Right ventricle myocardium superior (tissue), 1 donor: ENCODE measurements around the gene INPP4B. TPM values are rescaled to one million over a fixed set of nuclear protein-coding genes. Genes with fewer than 3 reads are reported as not detected.

Source experiments
- ATAC-seq: fragments of 200-7000 bp; cut with Tn5 transposase; one replicate; pipeline ENCODE4 v1.9.1; 2020; ENCODE audit warnings: mild to moderate bottlenecking; ENCODE audit not compliant: poor library complexity
- DNase-seq: peaks from one replicate; pipeline ENCODE4 v3.0.0-alpha.2; 2020
- intact Hi-C: fragments of 100-400 bp; cut with DNase I; formaldehyde crosslinking; loops from one replicate; pipeline ENCODE4 v1.11.2; 2022
- total RNA-seq: library from RNA; stranded (reverse); fragmentation: NEBNext Ultra II Directional; extraction: Animal tissue kit (Norgen Biotek cat#: 25700); gene quantifications from one replicate; pipeline ENCODE4 v1.2.1, GENCODE V29; 2021
- donor health status: DM: no; HTN: yes; CAD: no; lungs with severe emphysema.

Gene INPP4B
- total RNA-seq, 1 donor from 2014 or later: 10.7 TPM

DNA sequence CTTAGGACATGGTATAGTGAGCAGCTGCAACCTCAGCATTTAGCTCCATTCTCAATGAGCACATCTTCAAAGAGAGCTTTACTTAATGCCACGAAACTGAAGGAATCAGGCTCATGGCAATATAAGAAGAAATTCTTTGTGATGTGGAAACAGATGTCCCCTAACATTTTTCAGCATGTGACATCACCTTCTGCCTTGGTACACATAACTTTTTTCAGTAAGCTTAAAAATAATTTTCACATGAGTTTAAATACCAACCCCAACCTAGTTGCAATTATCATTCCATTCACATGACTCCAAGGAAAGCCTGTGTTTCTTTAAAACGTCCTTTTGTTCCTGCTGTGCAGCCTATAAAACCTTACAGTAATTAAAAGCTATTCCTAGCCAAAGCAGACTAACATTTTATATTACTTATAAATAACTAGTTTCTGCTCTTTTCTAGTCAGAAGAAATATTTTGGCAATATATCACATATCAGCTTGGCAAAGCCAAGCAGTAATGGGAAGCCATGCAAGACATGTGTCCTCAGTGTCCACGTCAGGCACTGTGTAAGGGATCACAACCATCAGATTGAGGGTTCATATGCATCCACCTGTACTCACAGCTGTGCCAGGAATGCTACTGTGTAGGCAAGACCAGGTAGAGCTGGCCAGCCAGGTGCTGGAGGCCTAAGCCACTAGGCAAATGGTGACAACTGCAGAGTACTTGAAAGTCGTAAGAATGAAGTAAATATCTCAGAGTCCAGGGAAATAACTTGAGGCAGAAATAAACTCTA is 466.6 kb downstream of the INPP4B start:
- intact Hi-C loops: no loop called here
- no peak for ATAC-seq
- DNase-seq: no peak

DNA sequence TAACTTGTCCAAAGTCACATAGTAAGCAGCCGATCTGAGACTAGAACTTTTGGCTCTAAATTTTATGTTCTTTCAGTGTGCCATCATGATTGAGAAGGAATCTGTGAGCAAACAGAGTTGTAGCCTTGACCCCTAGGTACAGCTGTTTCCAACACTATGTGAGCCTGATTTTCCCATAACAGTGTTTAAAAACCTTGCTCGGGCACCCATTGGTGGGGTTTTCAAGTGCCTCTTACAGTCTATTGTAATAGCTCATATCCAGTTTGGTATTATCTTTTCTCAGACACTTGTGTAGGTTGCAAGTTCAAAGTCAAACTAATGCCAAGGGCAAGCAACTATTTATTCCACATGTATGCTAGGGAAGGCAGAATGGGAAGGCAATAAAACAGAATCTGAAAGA is 467.9 kb downstream of the INPP4B start:
- intact Hi-C loops: no loop called here
- DNase-seq: no peak
- peak; percentile 53 for ATAC-seq

DNA sequence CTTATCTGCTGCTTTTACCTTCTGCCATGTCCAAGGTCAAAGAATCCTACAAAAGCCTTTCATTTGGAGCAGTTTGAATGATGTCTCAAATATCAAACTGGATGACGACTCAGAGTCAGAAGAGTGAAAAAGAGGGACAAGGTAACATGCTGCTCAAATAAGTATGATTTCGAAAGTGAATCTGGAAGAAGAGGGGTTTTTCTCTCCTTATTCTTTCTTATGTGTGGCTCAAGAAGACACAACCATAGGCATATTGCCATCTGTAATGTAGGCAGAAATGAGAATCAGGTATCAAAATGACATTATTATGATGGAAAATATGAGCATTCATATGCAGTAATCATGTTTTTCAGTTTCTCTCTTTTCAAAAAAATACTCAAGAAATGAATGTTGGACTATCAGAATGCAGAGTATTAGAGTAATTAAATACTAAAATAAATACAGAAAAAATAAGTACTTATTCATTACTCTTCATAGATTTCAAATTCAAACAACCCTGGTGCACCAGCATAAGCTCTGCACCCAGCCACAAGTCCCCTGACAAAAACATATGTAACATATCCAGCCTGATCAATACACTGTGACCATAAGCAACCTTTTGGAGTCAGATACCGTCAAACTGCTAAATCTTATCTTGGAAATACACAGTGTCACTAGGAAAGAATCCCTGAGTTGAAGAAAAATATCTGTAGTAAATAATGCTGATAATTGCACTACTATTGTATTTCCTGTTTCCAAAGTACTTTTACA is 468.6 kb downstream of the INPP4B start:
- no peak for ATAC-seq
- intact Hi-C loops: no loop called here

DNA sequence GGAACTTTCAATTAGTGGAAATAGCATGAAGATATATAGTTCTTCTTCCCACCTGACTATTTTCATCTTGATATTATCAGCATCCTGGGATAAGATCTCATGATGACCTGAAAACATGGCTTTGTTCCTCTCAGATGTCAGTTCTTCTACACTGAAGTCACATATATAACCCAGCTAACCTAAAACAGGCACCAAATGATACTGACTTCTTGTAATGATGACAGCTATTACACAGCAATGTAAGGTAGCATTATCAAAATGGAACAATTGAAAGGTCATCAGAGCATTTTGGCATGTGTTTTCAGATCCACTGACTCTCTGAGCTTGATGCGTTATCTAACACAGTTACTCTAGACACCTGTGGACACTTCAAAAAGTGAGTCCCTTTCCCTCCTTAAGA is 469.9 kb downstream of the INPP4B start:
- no peak for DNase-seq
- intact Hi-C loops: no loop called here
- ATAC-seq: no peak

More for the DNA sequence above, 468.6 kb downstream of the INPP4B start:
- no peak for DNase-seq

DNA sequence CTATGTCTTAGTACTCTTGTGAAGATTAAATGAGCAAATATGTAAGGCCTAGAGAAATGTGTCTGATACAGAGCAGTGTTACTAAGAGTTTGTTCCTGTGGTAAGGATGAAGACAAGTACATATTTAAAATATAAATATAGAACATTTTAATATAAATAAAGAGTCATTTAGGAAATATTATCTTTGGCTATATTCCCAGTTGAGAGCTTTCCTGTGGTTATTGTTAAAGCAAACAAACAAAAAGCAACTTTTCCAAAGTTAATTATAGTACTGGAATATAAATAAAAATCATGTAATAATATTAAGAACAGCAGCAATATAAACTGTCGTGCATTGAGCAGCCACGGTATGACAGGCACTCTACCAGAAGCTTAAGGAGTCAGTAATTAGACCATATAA is 472.5 kb downstream of the INPP4B start:
- ATAC-seq: no peak
- intact Hi-C loops: no loop called here
- no peak for DNase-seq

DNA sequence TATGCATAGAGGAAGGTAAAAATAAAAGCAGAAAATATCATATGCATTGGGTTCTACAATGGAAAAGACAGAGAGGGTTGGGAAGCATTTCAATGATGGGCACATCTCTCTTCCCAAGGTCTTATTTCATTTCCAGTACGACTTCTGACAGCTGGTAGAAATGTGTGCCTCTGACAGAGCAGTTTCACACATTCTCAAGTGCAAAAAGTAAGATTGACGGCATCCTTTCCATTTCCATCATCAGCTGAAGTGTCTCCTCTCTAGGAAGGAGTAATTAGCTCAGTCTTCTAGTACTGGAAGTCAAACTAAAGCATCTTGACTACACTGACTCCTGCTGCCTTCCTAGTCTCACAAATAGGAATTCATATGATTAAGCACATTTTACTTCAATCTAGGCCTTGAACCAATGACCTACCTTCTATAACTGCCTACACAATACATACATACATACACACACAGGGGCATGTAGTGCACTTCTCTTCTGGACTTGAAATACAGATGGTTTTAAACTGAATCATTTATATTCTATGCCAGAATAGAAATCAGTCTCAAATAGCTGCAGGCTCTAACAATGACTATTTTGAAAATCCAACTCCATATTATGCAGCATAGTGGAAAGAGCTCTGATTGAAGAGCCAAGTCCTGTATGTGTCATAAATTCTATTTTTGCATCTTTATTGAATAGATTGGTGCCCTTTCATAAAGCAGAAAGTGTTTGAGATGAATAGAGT is 473.4 kb downstream of the INPP4B start:
- DNase-seq (no peak), ATAC-seq (no peak)
- intact Hi-C loops: no loop called here

DNA sequence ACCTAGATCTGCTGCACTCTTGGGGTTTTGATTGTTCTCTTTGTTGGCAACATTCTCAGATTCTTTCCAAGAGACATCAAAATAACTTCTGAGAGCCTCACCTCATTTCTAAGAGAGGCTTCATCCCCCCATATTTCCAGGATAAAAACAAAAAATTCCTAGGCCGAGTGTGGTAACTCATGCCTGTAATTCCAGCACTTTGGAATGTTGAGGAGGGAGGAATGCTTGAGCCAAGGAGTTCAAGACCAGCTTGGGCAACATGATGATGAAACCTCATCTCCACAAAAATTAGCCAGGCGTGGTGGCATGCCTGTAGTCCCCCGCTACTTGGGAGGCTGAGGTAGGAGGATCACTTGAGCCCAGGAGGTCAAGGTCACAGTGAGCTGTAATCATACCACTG is 477.0 kb downstream of the INPP4B start:
- DNase-seq (no peak), ATAC-seq (no peak)
- intact Hi-C loops: no loop called here

DNA sequence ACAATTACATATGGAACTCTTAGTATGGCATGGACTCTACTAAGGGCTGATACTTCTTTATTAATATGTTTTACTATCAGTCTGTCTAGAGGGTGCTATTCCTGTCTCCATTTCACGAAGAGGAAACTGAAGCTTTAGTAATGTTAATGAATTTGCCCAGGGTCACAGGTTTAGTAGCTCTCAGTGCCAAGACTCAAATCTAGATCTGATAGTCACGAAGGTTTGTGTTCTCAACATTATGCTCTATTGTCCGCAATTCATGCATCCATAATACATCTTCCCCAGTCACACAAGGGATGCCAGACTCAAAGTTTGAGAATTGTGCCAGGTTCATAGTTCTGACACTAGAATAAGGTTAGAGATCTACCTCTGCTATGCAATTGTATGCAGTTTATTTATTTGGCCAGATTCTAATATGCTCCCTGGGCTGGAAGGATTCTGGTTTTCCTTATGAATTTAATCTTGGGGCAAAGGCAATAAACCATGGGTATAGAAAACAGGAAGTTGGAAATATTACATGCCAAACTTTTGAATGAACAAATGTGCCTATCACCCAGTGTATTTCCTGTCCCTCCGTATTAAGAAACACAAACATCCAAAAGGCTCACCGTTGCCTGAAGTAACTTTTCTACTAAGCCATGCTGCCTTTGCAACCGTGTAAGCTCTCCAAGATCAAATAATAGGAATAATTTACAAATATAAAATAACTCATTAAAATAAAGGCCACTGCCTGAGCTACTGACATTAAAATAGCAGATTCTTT is 478.5 kb downstream of the INPP4B start:
- intact Hi-C loops: no loop called here
- DNase-seq (no peak), ATAC-seq (no peak)

DNA sequence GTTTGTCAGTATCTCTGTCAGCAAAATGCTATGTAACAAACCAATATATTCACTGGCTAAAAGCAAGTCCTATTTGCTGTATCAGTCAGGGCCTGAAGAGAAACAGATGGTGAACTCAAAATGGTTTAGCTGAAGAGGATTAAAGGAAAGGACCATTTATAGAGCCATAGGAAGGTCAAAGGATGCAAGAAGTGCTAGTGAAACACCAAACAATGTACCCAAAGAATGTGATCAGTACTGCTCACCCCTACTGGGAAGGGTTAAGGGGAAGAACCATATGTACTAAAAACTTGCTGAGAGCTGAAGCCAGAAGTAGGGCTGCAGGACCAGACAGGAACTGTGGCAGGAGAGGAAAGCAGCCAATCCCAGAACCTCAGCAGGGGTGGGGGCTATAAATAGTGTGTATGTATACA is 479.3 kb downstream of the INPP4B start:
- intact Hi-C loops: no loop called here
- ATAC-seq (no peak), DNase-seq (no peak)

DNA sequence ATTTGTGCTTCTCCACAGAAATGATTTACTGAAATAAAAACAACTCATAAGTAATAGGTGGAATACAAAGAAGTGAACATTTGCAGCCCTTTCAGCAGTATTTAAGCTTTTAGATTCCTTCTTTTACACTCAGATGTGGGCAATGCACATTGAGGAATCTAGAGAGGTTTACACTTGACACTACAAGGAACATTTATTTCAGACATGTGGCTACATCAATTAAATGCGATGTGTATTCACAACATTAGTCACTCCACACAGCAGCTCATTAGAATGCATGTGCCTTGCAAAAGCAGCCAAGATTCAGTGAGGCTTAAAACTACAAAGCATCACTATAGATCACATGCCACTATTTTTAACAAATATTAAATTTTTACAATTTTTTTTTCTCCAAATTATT is 480.7 kb downstream of the INPP4B start:
- ATAC-seq (no peak), DNase-seq (no peak)
- intact Hi-C loops: no loop called here

DNA sequence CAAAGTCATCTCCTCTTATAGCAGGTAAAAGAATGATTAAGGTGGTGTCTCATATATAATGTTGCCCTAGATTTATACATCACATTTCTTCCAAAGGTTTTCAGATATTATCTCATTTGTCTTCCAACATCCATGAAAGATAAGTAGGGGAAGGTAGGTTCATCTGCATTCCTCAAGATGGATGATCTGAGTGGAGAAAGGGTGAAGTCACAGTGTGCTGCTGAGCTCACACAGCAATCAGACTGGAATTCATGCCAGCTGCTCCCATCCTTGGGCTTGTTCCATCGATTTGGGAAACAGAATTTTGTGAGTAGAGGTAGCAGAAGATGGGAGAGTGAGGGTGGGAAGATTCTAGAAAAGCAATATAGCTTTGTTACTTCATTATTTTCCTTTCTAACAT is 482.4 kb downstream of the INPP4B start:
- no peak for ATAC-seq
- intact Hi-C loops: no loop called here

DNA sequence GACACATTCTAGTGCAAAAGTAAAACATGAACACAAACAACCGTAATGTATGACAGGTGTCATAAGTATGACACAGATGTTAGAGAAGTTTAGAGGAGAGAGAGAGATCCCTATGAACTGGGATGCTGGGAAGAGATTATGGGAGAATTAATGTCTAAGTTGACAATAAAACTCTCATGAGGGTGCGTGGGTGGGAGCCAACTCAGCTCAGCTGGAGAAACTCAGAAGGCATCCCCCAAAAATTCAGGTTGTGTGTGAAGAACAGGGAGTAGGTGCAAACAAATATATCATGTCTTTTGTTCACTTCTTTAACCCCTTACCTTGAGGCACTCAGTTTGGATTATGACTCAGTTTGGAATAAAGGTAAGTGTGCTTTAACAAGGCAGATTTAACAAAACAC is 484.1 kb downstream of the INPP4B start:
- intact Hi-C loops: no loop called here
- DNase-seq (no peak), ATAC-seq (no peak)

More for the DNA sequence above, 482.4 kb downstream of the INPP4B start:
- no peak for DNase-seq

DNA sequence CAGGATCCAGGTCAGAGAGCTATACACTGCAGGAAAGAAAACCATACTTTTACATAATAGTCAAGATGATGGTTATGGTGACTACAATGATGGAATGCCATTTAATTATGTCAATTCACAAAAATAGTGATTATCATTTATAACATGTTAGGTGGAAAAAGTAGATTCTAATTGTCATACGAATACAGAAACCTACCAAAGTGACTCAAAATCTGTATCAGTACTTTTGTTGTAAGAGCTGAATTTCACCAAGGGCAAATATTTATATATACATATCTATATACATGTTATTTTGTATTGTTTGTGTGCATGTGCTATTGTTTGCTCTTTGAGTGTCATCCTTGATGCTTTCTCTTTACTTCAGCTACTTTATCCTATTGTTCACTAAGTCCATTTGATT is 485.4 kb downstream of the INPP4B start:
- no peak for ATAC-seq
- DNase-seq: no peak
- intact Hi-C loops: no loop called here

DNA sequence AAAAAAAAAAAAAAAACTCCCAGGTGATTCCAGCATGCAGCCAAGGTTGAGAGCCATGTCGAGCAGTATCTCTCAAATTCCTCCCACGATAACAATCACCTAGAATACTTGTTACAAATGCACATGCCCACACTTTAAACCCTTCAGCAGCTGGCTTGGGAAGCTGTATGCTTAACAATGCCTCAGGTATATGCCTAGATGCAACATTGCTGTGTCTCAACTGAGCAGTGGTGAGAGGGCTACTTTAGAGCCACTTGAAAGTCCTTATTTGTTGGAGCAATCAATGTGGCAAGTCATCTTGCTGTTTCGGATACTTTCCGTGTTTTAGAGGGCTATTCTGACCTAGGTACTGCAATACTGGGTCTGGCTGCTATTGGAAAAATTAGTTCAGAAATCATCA is 487.4 kb downstream of the INPP4B start:
- DNase-seq (no peak), ATAC-seq (no peak)
- intact Hi-C loops: no loop called here

DNA sequence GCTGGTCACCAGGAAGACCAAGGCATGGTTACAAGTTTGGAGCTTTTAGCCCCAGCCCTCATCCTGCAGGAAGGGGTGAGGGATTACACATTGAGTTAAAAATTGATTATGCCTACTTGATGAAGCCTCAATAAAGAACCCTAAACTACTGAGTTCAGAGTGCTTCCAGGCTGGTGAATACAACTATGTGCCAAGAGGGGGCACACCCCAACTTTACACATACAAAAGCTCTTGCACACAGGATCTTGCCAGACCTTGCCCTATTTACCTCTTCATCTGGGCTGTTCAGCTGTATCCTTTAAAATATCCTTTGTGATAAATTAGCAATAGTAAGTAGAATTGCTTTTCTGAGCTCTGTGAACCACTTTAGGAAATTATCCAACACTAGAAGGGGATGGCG is 489.3 kb downstream of the INPP4B start:
- intact Hi-C loops: no loop called here

DNA sequence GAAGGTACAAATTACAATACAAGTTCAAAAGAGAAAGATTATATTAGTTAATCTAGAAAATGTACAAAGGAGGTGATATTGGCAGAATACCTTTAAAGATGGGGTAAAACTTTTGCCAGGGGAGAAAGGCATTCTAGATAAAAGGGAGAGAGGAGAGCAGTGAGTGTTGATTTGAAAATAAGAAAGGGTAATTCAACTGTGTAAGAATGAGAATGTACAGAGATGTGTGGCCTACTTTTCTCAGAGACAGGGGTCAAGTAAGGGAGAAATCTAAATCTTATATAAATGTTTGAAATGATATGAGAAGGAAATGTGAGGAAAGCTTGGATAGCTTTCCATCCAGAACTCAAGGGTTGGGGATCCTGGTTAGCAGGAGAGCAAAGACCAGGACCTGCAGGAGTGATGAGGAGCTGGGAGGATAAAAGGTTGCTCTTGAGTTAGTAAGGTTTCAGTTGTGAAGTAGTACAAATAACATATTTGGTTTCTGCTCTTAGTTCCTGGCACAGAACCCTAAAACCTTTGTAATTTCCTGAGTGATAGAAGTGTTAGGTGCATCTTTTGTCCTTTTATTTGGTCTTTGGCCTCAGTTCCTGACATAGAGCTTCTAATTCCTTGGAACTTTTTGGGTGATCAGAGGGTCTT is 489.9 kb downstream of the INPP4B start:
- no peak for DNase-seq
- intact Hi-C loops: no loop called here
- ATAC-seq: no peak

More for the DNA sequence above, 489.3 kb downstream of the INPP4B start:
- no peak for DNase-seq
- no peak for ATAC-seq

DNA sequence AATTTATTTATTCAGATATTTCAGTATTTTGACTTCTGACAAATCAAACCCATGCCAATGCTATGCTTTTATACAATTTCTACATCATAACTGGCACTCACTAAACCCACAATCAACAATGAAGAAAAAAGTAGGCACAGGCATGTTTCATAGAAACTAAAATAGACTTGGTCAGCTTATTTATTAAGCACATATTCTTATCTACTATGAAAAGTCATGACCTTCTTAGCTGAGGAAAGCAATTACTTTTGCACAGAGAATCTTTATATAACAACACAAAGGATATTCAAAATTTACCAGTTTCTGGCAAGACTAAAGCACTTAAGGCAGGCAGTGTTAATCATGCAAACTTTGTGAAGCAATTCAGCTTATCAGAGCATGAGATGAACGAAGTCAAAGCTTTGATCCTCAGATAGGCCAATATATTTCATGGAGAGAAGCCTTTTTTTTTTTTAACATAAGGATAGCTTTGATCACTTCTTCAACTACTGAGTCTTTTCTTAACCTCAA is 490.6 kb downstream of the INPP4B start:
- DNase-seq (no peak), ATAC-seq (peak; percentile 28)
- intact Hi-C loops: no loop called here

DNA sequence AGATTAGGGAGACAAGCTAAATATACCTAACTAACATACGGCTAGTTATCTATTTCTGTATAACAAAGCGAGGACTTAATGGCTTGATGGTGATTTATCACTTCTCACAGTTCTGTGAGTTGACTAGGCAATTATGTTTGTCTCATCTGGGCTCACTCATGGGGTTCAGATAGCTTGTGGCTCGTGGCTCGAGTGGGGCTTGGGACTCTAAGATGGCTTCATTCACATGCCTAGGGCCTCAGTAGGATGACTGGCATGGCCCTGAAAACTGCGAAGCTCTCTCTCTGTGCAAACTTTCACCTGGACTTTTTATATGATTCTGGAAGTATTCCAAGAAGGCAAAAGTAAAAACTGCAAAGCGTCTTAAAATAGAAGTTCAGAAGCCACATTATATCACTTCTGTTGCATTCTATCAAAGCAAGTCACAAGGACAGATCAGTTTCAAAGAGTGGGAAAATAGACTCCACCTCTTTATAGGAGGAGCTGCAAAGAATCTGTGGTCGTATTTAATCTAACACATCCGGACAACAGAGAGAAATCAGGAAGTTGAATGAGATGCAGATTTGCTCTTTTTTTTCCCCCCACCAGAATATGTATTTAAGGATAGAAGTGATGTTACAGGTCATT is 491.2 kb downstream of the INPP4B start:
- no peak for DNase-seq
- intact Hi-C loops: no loop called here
- peak; percentile 23 for ATAC-seq
